Measurements from ENCODE around the gene SLC4A11.
"Not testable (repeated sequence)": the region's sequence is repeated elsewhere in the genome, so short reads cannot be mapped to it uniquely, and the experiment has no call there.

The SLC4A11 gene

GRCh38 chr20:3192226-3193015 lies 46.6 kb downstream of the SLC4A11 start:
- intact Hi-C loops (cut with micrococcal nuclease): no loop called here
- H3K4me3 Mint-ChIP-seq: no peak overlapping the region
- H3K36me3 Mint-ChIP-seq (ENCODE audit: low read depth): peaks cover 91% of the 10 kb centered on the region
- H3K9me3 Mint-ChIP-seq: no peaks in the 10 kb centered on the region
- no peaks in the 10 kb centered on the region for H3K27me3 Mint-ChIP-seq
- H3K4me1 Mint-ChIP-seq (ENCODE audit: low read depth): peaks cover 11% of the 10 kb centered on the region
- H3K27ac Mint-ChIP-seq: no peak overlapping the region

DNA sequence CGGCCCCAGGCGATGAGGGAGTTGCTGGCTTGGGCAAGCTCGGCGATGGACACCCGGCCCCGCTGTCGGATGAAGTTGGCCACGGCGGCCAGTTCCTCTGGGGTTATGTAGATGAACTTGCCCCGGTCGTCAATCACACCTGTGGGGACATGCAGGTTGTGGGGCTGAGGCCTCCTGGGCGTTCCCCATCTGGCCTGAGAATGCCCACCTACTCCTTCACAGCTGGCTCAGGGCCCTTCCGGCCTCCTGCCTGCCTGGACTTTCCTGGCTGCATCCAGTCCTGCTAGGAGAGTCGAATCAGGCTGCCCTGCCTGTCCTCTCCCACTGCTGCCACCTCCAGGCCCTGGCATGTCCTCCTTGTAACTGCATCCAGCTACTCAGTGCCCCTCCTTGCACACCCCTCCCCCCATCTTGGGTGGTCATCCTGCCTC lies 48.3 kb downstream of the SLC4A11 start:
- peaks cover 74% of the 10 kb centered on the region for H3K36me3 Mint-ChIP-seq (ENCODE audit: low read depth)

GRCh38 chr20:3189561-3190131 lies 49.3 kb downstream of the SLC4A11 start:
- H3K27ac Mint-ChIP-seq: no peak overlapping the region
- no peaks in the 10 kb centered on the region for H3K4me1 Mint-ChIP-seq (ENCODE audit: low read depth)
- H3K9me3 Mint-ChIP-seq: no peaks in the 10 kb centered on the region
- H3K4me3 Mint-ChIP-seq: no peak overlapping the region
- peaks cover 63% of the 10 kb centered on the region for H3K36me3 Mint-ChIP-seq (ENCODE audit: low read depth)
- intact Hi-C loops (cut with micrococcal nuclease): no loop called here
- H3K27me3 Mint-ChIP-seq: no peaks in the 10 kb centered on the region

More for the DNA sequence above, 48.3 kb downstream of the SLC4A11 start:
- intact Hi-C loops (cut with micrococcal nuclease): no loop called here
- Mint-ChIP-seq H3K9me3 (no peaks in the 10 kb centered on the region), H3K4me1 (ENCODE audit: low read depth) (peaks cover 7% of the 10 kb centered on the region), H3K27ac (no peak overlapping the region), H3K4me3 (no peak overlapping the region), H3K27me3 (no peaks in the 10 kb centered on the region)

- intact Hi-C loops (cut with micrococcal nuclease): no loop called here
- Mint-ChIP-seq H3K36me3 (ENCODE audit: low read depth) (peaks cover 56% of the 10 kb centered on the region), H3K27me3 (no peaks in the 10 kb centered on the region), H3K4me1 (ENCODE audit: low read depth) (no peaks in the 10 kb centered on the region), H3K27ac (no peak overlapping the region), H3K9me3 (no peaks in the 10 kb centered on the region), H3K4me3 (no peak overlapping the region)
Measured at GRCh38 chr20:3188823-3189413, 50.1 kb downstream of the SLC4A11 start.

DNA sequence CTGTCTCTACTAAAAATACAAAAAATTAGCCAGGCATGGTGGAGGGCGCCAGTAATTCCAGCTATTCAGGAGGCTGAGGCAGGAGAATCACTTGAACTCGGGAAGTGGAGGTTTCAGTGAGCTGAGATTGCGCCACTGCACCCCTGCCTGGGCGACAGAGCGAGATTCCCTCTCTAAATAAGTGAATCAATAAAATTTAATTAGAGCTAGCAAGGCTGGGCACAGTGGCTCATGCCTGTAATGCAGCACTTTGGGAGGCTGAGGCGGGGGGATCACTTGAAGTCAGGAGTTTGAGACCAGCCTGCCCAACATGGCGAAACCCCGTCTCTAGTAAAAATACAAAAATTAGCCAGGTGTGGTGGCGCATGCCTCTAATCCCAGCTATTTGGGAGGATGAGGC lies 51.1 kb downstream of the SLC4A11 start:
- H3K27ac Mint-ChIP-seq; intact Hi-C loops (cut with micrococcal nuclease); H3K27me3 Mint-ChIP-seq; H3K4me1 Mint-ChIP-seq (ENCODE audit: low read depth); H3K9me3 Mint-ChIP-seq; H3K4me3 Mint-ChIP-seq: not testable (repeated sequence)
- peaks cover 45% of the 10 kb centered on the region for H3K36me3 Mint-ChIP-seq (ENCODE audit: low read depth)

- Mint-ChIP-seq H3K4me1 (ENCODE audit: low read depth) (no peaks in the 10 kb centered on the region), H3K4me3 (no peak overlapping the region), H3K9me3 (no peaks in the 10 kb centered on the region), H3K27me3 (no peaks in the 10 kb centered on the region), H3K27ac (no peak overlapping the region), H3K36me3 (ENCODE audit: low read depth) (peaks cover 7% of the 10 kb centered on the region)
- intact Hi-C loops (cut with micrococcal nuclease): no loop called here
Measured at GRCh38 chr20:3183896-3184612, 54.9 kb downstream of the SLC4A11 start.

- intact Hi-C loops (cut with micrococcal nuclease); H3K36me3 Mint-ChIP-seq (ENCODE audit: low read depth); H3K27ac Mint-ChIP-seq; H3K4me3 Mint-ChIP-seq; H3K9me3 Mint-ChIP-seq; H3K27me3 Mint-ChIP-seq; H3K4me1 Mint-ChIP-seq (ENCODE audit: low read depth): not testable (repeated sequence)
Measured at GRCh38 chr20:3182429-3182828, 56.6 kb downstream of the SLC4A11 start.

GRCh38 chr20:3181270-3181669 lies 57.7 kb downstream of the SLC4A11 start:
- Mint-ChIP-seq H3K36me3 (ENCODE audit: low read depth) (no peaks in the 10 kb centered on the region), H3K27ac (no peak overlapping the region), H3K4me3 (no peak overlapping the region), H3K27me3 (peaks cover 7% of the 10 kb centered on the region), H3K4me1 (ENCODE audit: low read depth) (peaks cover 7% of the 10 kb centered on the region), H3K9me3 (no peaks in the 10 kb centered on the region)
- intact Hi-C loops (cut with micrococcal nuclease): no loop called here

GRCh38 chr20:3180319-3180718 lies 58.7 kb downstream of the SLC4A11 start:
- Mint-ChIP-seq H3K27ac (no peak overlapping the region), H3K9me3 (no peaks in the 10 kb centered on the region), H3K36me3 (ENCODE audit: low read depth) (no peaks in the 10 kb centered on the region), H3K27me3 (peaks cover 17% of the 10 kb centered on the region), H3K4me1 (ENCODE audit: low read depth) (peaks cover 9% of the 10 kb centered on the region), H3K4me3 (no peak overlapping the region)
- intact Hi-C loops (cut with micrococcal nuclease): no loop called here

DNA sequence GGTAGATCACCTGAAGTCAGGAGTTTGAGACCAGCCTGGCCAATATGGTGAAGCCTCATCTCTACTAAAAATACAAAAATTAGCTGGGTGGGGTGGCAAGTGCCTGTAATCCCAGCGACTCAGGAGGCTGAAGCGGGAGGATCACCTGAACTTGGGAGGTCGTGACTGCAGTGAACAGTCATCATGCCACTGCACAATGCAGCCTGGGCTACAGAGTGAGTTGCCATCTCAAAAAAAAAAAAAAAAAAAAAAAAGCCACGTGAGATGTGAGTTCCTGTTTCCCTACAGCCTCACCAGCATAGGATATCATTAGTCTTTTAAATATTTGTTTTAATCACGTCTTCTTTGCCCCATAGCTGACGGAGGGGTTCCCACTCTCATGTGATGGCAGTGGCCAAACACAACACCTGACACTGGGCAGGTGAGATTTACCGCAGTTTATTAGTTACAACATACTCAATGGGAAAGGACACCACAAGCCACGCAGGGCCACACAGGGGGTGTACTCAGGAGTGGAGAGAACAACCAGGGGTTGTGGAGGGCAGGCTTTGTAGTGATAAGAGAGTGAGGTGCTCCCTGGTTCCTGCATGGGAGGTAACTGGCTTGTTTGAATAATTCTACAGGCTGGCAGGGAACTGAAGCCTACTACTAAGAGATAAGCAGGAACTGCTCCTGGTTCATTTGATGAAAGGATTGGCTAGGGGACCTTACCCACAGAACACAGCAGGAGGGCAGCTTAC lies 61.1 kb downstream of the SLC4A11 start:
- Mint-ChIP-seq H3K4me1 (ENCODE audit: low read depth) (peaks cover 29% of the 10 kb centered on the region), H3K27ac (no peak overlapping the region), H3K36me3 (ENCODE audit: low read depth) (no peaks in the 10 kb centered on the region), H3K27me3 (peaks cover 36% of the 10 kb centered on the region), H3K4me3 (no peak overlapping the region), H3K9me3 (no peaks in the 10 kb centered on the region)
- intact Hi-C loops (cut with micrococcal nuclease): no loop called here

All from dendritic cell treated with granulocyte-macrophage colony-stimulating factor and Interleukin-4, amounts not matched to agents 40 ng/mL and 50 ng/mL, for 4 days (primary cell).